ENCODE measurements around the gene LDLRAD4.

LDLRAD4 gene

DNA sequence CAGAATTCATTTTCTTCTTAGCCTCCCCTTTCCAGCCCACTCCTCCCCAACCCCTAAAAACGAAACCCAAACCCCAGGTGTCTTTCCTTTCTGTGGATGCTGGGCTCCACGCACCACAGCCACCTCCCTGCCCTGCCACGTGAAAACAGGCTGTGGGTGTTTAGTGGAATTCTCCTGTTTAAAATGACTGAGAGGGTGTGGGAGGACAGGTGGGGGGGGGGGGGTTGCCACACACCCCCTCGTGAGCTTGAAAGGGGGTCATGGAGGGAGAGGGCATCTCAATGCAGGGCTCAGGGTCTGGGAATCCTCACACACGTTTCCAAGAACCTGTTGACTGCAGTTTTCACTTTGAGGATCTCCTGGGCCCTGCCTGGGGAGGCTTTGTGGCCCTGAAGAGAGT lies 397.5 kb downstream of the LDLRAD4 start:
- DNase-seq (ENCODE audit: low read depth in 2 of 2), result no peak

DNA sequence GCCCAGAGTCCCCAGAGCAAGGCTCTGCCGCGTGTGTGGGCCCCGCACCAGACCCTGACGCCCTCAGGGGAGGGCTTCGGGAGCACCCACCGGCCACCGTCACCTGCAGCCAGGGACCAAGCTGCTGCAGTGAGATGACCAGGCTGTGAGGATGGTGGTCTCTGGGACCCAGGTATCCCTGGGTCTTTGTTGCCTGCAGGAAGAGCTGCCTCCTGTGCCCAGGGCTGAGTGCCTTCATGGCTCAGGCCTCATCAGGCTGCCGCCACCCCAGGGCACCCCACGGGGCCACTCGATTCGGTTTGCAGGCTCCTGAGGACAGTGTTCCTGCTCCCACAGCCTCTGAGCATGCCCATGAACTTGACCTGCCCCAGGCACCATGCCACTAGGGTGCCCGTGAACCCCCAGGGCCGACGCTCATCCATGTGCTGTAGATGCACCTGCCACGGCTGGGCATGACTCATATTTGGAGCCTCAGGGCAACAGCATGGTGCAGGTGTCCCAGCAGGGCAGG lies 398.0 kb downstream of the LDLRAD4 start:
- no peak for DNase-seq (ENCODE audit: low read depth in 2 of 2)

DNA sequence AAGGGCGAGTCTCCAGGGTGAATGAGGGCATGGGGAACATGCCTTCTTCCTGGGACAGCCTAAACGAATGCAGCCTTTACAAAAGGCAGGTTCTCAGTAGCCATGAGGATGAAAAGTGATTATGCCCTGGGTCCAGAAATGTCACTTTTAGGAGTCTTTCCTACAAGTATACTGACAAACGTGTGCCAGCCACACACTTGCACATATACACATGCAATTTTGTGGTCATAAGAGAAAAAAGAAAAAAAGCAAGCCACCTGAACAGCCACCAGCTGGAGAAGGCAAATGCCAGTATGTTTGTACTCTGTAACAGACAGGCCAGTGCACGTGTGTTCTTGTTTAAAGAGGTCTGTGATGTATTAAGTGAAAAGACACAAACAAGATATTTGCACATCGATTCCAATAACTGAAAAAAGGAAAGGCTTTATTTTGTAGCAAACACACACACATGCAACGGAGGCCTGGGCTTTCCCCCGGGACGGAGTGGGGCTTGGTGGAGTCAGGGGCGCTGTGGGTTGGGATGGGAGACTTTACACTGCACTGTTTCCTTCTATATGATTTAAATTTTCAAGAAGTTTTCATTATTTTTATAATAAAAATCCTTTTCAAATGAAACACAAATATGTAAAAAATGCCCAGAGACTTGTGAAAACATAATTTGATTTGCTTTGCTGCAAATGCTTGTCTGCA lies 399.4 kb downstream of the LDLRAD4 start:
- DNase-seq (ENCODE audit: low read depth in 2 of 2), result no peak

DNA sequence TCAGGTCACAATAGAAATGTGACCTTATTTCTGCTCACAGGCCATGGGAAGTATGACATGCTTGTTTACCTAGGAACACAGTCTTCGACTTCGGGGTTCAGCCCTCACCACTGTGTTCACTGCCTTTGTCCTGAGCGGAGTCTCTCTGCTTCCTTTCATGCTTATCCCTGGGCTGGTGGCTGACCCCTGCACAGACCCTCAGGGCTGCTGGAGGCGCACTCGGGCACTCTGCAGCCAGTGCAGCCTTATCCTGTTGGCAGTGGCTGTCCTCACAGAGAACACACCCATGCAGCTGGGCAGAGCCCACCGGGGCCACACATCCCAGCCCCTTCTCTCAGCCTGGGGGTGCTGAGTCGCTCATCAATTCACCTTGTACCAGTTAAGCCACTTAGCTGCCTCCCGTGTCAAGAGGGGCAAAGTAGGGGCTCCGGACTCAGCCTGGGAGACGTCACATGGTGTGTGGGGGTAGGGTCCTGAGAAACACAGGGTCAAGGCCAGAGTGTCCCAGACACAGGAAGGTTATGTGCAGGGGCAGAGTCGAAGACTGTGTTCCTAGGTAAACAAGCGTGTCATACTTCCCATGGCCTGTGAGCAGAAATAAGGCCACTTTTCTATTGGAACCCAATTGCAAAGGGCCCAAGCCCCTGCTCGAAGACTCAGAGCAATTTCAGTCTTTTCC lies 400.3 kb downstream of the LDLRAD4 start:
- no peak for DNase-seq (ENCODE audit: low read depth in 2 of 2)

DNA sequence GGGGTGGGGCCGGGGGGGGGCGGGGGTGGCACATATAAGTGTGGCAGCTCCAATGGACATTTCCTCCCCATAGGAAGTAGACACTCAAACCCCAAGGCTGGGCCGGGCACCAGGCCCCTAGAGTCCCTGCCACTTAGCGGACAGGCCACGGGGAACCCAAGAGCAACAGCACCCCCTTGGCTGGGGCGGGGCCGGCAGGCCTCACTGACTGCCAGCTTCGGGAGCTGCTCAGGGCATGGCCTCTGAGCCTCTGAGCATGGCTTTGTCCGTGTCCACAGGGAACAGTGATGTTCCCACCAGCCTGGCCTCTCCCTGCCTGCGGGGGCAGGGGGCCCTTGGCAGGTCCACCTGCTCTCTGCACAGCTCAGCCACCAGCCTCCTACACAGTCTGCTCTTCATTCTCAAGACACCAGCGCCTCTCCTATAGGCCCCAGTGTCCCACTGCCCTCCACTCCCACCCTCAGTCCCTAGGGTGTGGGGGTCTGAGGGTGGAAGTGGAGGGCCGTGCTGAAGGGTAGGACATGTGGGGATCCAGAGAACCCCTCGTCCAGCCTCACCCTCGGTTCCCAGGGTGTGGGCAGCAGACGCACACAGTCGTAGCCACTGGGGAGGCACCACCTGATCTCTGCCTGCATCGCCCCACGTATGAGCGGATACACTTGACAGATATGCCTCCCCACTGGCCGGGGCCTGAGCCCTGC lies 401.1 kb downstream of the LDLRAD4 start:
- DNase-seq (ENCODE audit: low read depth in 2 of 2), result no peak

DNA sequence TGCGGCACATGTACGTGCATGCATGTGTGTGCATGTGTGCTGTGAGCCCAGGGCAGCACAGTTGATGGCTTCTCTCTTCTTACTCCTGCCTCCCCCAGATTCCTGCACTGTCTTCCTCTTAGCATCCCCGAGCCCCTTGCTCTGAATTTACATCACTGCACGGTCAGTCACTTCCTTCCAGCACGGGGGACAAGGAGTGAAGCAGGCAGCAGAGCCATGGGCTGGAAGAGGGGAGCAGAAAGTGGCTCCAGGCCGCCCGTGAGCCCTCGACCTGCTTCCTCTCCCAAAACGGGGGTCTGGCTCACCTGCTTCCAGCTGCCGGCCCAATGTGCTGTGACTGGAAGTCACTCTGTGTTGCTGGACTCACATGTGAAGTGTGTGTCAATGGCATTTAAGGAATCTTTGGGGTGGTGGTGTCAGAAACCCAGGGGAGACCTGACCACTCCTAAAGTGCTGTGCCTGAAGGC lies 401.7 kb downstream of the LDLRAD4 start:
- no peak for DNase-seq (ENCODE audit: low read depth in 2 of 2)

DNA sequence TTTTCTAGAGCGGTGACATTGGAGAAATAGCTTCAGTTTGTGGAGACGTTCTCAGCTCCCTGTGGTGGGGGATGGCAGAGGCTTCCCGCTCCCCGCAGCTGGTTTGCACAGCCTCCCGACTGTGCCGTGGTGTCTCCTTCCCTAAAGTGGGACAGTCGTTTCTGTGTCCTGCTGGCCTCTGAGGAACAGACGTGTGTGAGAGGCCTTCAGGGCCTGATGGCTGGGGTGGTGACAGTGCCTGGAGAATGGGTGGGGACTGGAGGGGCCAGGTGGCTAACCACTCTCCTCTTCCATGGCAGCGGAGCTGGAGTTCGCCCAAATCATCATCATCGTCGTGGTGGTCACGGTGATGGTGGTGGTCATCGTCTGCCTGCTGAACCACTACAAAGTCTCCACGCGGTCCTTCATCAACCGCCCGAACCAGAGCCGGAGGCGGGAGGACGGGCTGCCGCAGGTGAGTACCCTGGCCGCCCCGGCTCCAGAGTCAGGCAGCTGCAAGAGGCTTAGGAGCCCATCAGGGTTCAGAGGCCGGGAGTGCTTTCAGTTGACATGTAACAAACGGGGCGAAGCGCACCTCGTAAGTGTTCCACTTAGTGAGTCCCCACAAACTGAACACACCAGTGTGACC lies 402.4 kb downstream of the LDLRAD4 start:
- no peak for DNase-seq (ENCODE audit: low read depth in 2 of 2)

DNA sequence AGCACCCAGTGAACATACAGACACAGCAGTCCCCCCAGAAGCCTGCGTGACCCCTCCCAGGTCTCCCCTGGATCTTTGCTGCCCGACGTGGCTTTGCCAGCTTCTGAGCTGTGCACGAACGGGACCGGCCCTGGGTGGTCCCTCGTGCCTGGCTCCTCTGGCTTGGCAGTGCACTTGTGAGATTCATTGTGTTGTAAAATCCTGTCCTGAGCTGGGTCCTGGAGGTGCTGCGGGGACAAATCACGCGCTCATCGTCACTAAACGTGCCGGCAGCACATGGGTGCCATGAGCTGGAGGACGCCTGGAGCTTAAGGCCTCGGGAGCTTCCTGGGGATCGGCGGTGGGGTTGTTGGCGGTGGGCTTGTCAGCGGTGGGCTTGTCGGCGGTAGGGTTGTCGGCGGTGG lies 402.9 kb downstream of the LDLRAD4 start:
- DNase-seq (ENCODE audit: low read depth in 2 of 2), result no peak

DNA sequence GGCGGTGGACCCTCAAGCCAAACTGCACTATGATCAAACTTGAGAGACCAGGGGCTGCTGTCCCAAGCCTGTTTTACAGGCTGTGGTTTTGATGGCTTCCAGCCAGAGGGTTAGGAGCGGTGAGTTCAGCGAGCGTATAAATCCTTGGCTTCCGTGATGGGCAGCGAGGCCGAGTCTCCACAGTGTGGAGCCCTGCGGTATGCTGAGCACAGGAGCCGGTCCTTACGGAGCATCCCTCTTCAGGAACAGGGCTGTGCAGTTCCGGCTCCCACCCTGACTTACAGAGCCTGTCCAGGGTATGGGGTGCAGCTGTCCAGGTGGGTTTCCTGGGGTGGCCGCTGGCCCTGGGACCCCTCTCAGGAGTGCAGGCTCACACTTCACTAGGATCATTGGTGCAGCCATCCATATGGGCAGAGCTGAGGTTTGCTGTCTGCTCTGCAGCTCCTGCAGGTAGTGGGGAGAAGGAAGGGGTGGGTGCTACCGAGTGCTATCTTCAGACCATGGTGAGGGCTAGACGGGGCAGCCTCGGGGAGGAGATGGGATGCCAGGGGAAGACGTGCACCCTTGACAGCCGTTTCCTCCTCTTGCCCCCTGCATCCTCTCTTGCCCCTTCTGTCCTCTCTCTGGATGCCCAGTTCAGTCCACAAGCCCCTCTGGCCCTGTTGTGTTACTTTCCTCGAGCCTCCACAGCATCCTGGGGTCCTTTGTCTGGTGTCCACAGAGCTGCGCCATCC lies 403.5 kb downstream of the LDLRAD4 start:
- no peak for DNase-seq (ENCODE audit: low read depth in 2 of 2)

DNA sequence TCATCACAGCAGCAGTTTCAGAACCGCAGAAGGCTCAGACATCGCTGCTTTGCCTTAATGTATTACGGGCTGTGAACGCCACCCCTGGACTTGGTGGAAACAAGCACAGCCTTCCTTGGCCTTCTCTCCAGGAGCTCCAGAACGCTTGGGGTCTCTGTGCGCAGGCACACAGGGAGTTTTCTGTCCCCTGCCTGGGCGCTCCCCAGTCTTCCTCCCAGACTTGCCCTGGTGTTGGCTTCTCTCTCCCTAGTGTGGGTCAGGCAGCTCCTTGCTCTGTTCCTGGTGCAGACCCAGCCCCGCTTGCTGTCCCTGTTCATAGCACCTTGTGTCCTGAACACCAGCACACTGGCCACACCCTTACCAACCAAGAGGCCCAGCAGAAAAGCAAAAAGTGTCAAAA lies 404.2 kb downstream of the LDLRAD4 start:
- DNase-seq (ENCODE audit: low read depth in 2 of 2), result no peak

DNA sequence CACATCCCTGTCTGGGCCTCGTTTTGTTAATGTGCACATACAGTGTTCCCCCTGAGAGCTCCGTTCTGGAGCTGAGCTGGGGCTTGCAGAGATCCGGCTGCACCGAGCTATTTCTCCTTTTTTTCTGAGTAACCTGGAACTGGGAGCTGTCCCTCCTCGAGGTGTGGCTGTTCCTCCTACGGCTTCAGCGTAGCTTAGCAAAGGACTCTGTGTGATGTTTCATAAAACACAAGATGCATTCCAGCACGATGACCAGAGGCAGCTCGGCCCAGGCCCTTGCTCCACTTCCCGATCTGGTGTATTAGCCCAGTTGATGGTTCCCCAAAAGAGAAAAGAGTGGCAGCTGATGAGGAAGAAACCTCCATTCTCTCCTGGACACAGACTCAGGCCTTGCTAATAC lies 404.8 kb downstream of the LDLRAD4 start:
- no peak for DNase-seq (ENCODE audit: low read depth in 2 of 2)

DNA sequence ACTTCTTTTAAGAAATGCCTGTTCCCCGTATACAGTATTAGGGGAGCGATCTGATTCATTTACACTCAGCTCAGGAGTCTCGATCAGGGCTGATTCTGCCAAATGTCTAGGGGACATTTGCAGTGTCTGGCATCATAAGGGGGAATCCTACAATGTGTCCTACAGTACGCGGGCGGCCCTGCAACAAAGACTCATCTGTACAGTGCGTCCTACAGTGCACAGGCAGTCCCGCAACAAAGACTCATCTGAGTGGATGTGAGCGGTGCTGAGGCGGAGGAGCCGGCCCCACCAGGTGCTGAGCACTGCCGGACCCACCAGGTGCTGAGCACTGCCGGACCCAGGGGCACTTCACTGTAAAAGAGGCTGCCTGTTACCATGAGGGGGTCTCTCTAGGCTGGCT lies 405.3 kb downstream of the LDLRAD4 start:
- no peak for DNase-seq (ENCODE audit: low read depth in 2 of 2)

DNA sequence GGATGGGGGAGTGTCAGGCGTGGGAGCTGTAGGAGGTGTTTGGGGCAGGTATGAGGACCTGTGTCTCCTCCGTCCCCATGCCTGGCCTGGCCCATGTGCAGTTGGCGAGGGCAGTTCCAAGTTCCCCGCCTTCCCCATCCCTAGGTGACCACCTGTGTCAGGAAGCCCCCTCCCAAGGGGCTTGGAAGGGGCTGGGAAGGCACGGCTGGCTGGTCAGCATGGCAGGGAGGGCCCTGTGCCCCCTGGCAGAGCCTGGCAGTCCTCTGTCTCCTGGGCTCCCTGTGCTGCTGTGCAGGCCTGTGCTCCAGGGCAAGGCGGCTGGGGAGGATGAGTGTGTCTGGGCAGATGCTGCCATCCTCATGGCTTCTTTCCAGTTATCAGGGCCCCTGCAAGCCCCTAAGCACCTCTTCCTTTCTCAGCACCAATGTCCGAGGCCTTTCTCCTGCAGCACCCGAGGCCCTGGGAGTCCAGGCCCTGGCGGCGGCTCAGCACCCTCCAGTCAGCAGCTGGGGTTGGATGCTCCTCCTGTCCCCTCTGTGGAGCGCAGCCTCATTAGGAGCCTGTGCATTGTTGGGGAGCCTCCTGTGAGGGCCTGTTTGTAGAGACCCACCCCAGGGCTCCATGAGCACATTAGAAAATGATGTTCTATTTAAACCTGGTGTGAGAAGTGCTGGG lies 406.1 kb downstream of the LDLRAD4 start:
- DNase-seq (ENCODE audit: low read depth in 2 of 2), result no peak

DNA sequence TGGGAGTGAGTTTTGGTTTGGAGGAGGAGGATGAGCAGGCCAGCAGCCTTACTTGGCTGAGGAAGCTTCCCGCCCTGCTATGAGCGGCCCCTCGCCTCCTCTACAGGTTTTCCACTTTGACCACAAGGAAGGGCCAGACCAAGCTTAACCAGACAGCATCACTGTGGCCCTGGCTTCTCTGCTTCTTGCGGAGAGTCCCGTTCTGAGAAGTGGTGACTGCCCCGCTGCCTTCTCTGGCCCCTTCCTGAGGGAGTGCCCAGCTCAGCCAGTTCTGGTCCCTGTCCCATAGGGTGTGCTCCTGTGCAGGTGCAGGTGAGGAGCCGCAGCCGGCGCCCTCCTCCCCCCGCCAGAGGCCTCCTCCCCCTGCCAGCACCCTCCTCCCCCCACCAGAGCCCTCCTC lies 406.8 kb downstream of the LDLRAD4 start:
- no peak for DNase-seq (ENCODE audit: low read depth in 2 of 2)

DNA sequence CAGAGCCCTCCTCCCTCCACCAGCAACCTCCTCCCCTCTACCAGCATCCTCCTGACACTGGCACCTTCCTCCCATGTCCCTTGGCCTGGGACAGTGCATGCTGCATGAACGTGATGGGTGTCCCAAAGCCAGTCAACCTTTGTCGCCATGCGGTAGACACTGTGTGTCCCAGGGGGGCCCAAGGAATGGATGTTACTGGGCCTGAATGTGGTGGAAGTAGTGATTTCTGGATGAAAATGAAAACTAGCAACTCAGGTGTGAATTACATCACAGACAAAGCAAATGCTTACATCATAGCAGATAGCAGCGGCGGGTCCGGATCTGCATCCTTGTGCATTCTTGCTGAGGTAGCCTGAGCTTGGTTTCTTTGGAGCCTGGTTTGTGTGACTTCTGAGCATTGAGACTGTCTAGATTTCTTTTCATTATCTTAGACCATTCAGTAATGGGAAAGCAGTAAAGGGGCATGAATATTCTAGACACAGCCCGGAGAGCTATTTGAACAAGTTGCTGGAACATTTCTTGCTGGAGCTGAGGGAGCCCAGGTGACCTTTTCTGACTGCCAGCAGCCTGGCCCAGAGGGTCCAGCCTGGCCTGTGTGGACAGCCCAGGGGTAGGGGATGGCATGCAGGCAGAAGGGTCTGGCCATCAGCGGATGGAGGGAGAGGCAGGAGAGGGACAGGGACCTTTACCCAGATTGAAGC lies 407.4 kb downstream of the LDLRAD4 start:
- DNase-seq (ENCODE audit: low read depth in 2 of 2), result no peak

DNA sequence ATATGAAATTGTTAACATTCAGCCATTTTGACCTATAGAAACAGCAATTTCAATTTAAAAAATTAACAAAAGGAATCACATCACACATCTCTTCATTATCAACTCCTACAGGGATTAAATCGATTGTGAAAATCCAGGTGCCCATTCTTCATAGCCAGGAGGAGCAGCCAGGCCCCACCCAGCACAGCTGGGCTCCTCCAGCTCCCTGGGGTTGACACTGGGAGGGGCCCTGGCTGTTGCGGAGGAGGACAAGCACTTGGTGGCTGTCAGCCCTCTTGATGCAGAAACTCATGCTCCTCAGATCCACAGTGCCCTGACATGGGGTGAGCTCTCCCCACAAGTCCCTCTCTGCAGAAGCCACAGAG lies 408.0 kb downstream of the LDLRAD4 start:
- no peak for DNase-seq (ENCODE audit: low read depth in 2 of 2)

DNA sequence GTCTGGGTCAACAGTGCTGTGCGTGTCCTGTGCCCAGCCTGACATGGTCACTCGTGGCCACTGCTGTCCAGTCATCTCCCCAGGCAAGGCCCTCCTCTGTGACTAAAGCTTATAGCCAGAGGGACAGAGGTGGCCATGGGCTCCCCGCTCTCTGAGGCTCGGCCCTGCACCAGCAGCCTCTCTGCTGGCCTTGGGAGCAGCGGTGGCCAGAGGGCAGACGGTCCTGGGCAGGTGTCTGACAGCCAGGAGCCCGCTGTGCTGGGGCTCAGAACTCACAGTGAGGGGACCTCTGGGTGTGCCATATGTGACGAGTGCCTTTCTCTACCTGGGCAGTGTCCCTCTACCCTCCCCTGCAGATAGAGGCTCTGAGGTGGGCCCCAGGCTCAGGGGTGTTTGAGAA lies 409.1 kb downstream of the LDLRAD4 start:
- no peak for DNase-seq (ENCODE audit: low read depth in 2 of 2)

DNA sequence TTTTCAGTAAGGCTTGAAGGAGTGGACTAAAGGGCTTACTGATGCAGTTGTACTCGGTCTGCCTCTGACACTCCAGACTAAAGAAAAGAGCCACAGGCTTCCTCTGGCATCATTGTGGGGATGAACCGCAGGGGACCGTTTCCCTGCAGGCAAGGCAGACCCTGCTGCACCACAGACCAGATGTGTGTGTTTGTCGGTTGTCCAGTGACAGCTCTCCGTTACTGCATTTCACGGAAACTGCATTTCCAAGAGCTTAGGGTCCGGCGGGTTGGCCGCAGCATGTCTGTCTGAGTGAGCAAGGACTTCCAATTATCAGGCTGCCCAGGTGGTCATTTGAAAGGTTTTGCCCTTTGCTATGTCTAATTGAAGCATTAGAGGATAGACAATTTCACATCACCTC lies 409.7 kb downstream of the LDLRAD4 start:
- no peak for DNase-seq (ENCODE audit: low read depth in 2 of 2)

DNA sequence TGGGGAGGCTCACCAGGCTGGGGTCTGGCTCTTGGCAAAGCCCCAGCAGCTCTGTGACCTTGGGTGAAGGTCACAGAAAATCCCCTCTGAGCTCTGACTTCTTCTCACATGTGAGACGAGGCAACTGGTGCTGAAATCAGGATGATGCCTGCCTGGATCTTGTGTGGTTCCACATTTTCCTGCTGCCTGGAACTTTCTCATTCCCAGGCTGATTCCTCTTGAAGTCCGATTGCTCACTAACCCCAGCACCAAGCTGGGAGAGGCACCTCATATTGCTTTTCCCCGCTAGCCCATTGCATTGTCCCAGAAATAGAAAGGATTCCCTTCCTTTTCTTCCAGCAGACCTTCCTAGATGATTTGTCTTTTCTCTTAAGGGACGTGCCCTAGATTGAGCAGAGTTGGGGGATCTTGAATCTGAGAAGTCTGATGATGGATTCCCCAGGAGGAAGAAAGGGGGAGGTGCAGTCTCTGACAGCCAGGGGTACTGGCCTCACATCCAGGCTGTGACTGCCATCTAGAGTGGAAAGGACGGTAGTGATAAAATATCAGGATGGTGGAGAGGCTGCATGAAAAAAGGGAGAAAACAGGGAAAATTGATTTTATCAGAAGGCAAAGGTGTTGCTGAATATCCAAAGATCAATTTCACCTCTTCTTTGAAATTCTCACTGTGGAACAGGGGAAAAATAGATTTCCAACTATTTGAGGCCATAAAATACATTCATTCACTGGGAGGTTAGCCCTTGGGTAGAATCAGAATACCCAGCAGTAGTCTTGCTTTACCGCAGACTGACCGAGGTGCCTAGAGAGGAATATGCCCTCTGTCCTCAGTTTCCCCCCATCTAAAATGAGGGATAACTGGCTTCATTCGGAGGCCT lies 411.5 kb downstream of the LDLRAD4 start:
- peak; percentile 24 to 37 for DNase-seq (ENCODE audit: low read depth in 2 of 2)
